HFFc6 (cell line): ENCODE data around the gene ABCA3. TPM values are rescaled to one million over a fixed set of nuclear protein-coding genes. Genes with fewer than 3 reads are reported as not detected.

ENCODE experiments used
- DNase-seq: peaks from one replicate; pipeline ENCODE4 v3.0.0-alpha.2; 2018
- H3K27ac Mint-ChIP-seq: 2 replicates; pipeline ENCODE4 v1.8.0; 2020; ENCODE audit warnings: mild to moderate bottlenecking, mixed read lengths
- H3K27me3 Mint-ChIP-seq: 2 replicates; pipeline ENCODE4 v1.8.0; 2021; ENCODE audit warnings: mild to moderate bottlenecking, moderate library complexity, mixed read lengths; ENCODE audit not compliant: insufficient read depth
- H3K36me3 Mint-ChIP-seq: 2 replicates; pipeline ENCODE4 v1.8.0; 2021; ENCODE audit warnings: low read depth, mixed read lengths
- H3K4me1 Mint-ChIP-seq: 2 replicates; pipeline ENCODE4 v1.8.0; 2020; ENCODE audit warnings: low read depth, mixed read lengths
- H3K4me3 Mint-ChIP-seq: 2 replicates; pipeline ENCODE4 v1.8.0; 2020; ENCODE audit warnings: mild to moderate bottlenecking, moderate library complexity, mixed read lengths
- H3K9me3 Mint-ChIP-seq: 2 replicates; pipeline ENCODE4 v1.8.0; 2020; ENCODE audit warnings: mild to moderate bottlenecking, mixed read lengths
- CTCF ChIP-seq: fragments of 200-600 bp; sonication (generic); IDR thresholded peaks from 2 replicates; pipeline ENCODE4 v1.5.0; 2021; ENCODE audit warnings: antibody characterized with exemption, mild to moderate bottlenecking
- total RNA-seq, 6 experiments: library from RNA; stranded (reverse); fragmentation: NEBNext Ultra II Directional; extraction: Animal tissue kit (Norgen Biotek cat#: 25700); gene quantifications; 2 replicates in 1 of 6; 3 replicates in 5 of 6; pipeline ENCODE4 v1.2.3, GENCODE V29; 2021

Gene ABCA3
- total RNA-seq, 6 experiments from 2014 or later, result 1.9 to 3.6 (median 2.4) TPM

- peaks cover 14% of the 10 kb centered on the region for H3K27me3 Mint-ChIP-seq
- no peaks in the 10 kb centered on the region for H3K9me3 Mint-ChIP-seq
- no peaks in the 10 kb centered on the region for H3K36me3 Mint-ChIP-seq
- no peak for DNase-seq
- peaks cover 16% of the 10 kb centered on the region for H3K4me1 Mint-ChIP-seq
- no peak overlapping the region for H3K27ac Mint-ChIP-seq
- no peak overlapping the region for H3K4me3 Mint-ChIP-seq
- TF ChIP-seq CTCF, result no peak
Observed at GRCh38 chr16:2337431-2338296, 2.9 kb downstream of the ABCA3 start.

GRCh38 chr16:2335286-2335895, 5.1 kb downstream of the ABCA3 start:
- Mint-ChIP-seq H3K9me3 (no peaks in the 10 kb centered on the region), H3K27me3 (peaks cover 29% of the 10 kb centered on the region), H3K4me3 (no peak overlapping the region), H3K4me1 (peaks cover 16% of the 10 kb centered on the region), H3K36me3 (no peaks in the 10 kb centered on the region), H3K27ac (no peak overlapping the region)
- no peak for DNase-seq
- TF ChIP-seq CTCF, result no peak

GRCh38 chr16:2333772-2334379, 6.7 kb downstream of the ABCA3 start:
- no peak overlapping the region for H3K4me3 Mint-ChIP-seq

GRCh38 chr16:2333231-2333630, 7.3 kb downstream of the ABCA3 start:
- Mint-ChIP-seq H3K4me1 (peaks cover 8% of the 10 kb centered on the region), H3K4me3 (no peak overlapping the region), H3K36me3 (no peaks in the 10 kb centered on the region), H3K27me3 (peaks cover 35% of the 10 kb centered on the region), H3K27ac (no peak overlapping the region), H3K9me3 (no peaks in the 10 kb centered on the region)
- DNase-seq, result no peak
- TF ChIP-seq CTCF, result no peak

More at GRCh38 chr16:2333772-2334379, 6.7 kb downstream of the ABCA3 start:
- H3K4me1 Mint-ChIP-seq, result peaks cover 8% of the 10 kb centered on the region
- H3K27me3 Mint-ChIP-seq, result peaks cover 31% of the 10 kb centered on the region
- DNase-seq, result peak; percentile 9
- H3K9me3 Mint-ChIP-seq, result no peaks in the 10 kb centered on the region
- H3K27ac Mint-ChIP-seq, result no peak overlapping the region
- H3K36me3 Mint-ChIP-seq, result no peaks in the 10 kb centered on the region
- no peak for TF ChIP-seq CTCF

- Mint-ChIP-seq H3K4me1 (peaks cover 8% of the 10 kb centered on the region), H3K36me3 (no peaks in the 10 kb centered on the region), H3K27ac (no peak overlapping the region), H3K27me3 (peaks cover 37% of the 10 kb centered on the region), H3K4me3 (no peak overlapping the region), H3K9me3 (no peaks in the 10 kb centered on the region)
- TF ChIP-seq CTCF, result no peak
- DNase-seq, result no peak
Observed at GRCh38 chr16:2331931-2332267, 8.6 kb downstream of the ABCA3 start.
